Hematopoietic multipotent progenitor cell (in vitro differentiated cells): Measurements from ENCODE around the gene SPTLC2. TPM values are rescaled to one million over a fixed set of nuclear protein-coding genes. Genes with fewer than 3 reads are reported as not detected.
A peak's percentile ranks its signal among the peaks of the same experiment; 100 is the strongest.
"Not testable (repeated sequence)": the region's sequence is repeated elsewhere in the genome, so short reads cannot be mapped to it uniquely, and the experiment has no call there.

ENCODE experiments used
- DNase-seq, 3 donors: peaks; one replicate each; pipeline ENCODE4 v3.0.0-alpha.2; 2011 to 2015; ENCODE audit warnings: low read depth in 2 of 3, low spot score in 2 of 3
- total RNA-seq: library from RNA; depleted of rRNA; stranded (reverse); fragments of >200 nt; gene quantifications from one replicate; pipeline ENCODE4 v1.2.3, GENCODE V29; 2012

The SPTLC2 gene
- 66.2 TPM for total RNA-seq

GRCh38 chr14:77616454-77617229 lies at the start of gene SPTLC2:
SPTLC2 (minus strand) TSS chr14:77616637; CDS start chr14:77616579, 58 bp downstream.
- DNase-seq, result peak; percentile 84 to 100 (median 99)

- no peak for DNase-seq
These were observed 46.9 kb upstream of the SPTLC2 start for GRCh38 chr14:77663293-77663692.

- DNase-seq, result not testable (repeated sequence)
These were observed 45.1 kb upstream of the SPTLC2 start for GRCh38 chr14:77661562-77661961.

GRCh38 chr14:77660754-77661153 lies 44.3 kb upstream of the SPTLC2 start:
- no peak for DNase-seq

GRCh38 chr14:77659831-77660230 lies 43.4 kb upstream of the SPTLC2 start:
- DNase-seq, result no peak

- no peak for DNase-seq
These were observed 40.8 kb upstream of the SPTLC2 start for GRCh38 chr14:77657280-77657679.

- DNase-seq, result peak in 1 of 3 donors; percentile 39
These were observed 37.6 kb upstream of the SPTLC2 start for GRCh38 chr14:77654001-77654441.

- no peak for DNase-seq
These were observed 32.9 kb upstream of the SPTLC2 start for GRCh38 chr14:77649326-77649725.

GRCh38 chr14:77648520-77649200 lies 32.2 kb upstream of the SPTLC2 start:
- no peak for DNase-seq

GRCh38 chr14:77647853-77648252 lies 31.4 kb upstream of the SPTLC2 start:
- no peak for DNase-seq

- DNase-seq, result no peak
These were observed 30.5 kb upstream of the SPTLC2 start for GRCh38 chr14:77646907-77647306.

- no peak for DNase-seq
These were observed 29.2 kb upstream of the SPTLC2 start for GRCh38 chr14:77645520-77646230.

GRCh38 chr14:77642407-77642806 lies 26.0 kb upstream of the SPTLC2 start:
- no peak for DNase-seq

GRCh38 chr14:77641534-77642341 lies 25.3 kb upstream of the SPTLC2 start:
- peak; percentile 22 to 65 (median 41) for DNase-seq

GRCh38 chr14:77640756-77641533 lies 24.5 kb upstream of the SPTLC2 start:
- peak in 2 of 3 donors; percentile 42 to 70 for DNase-seq

- DNase-seq, result no peak
These were observed 22.3 kb upstream of the SPTLC2 start for GRCh38 chr14:77638771-77639171.

GRCh38 chr14:77635869-77636268 lies 19.4 kb upstream of the SPTLC2 start:
- not testable (repeated sequence) for DNase-seq

GRCh38 chr14:77635466-77635865 lies 19.0 kb upstream of the SPTLC2 start:
- DNase-seq, result not testable (repeated sequence)

GRCh38 chr14:77630111-77630510 lies 13.7 kb upstream of the SPTLC2 start:
- no peak for DNase-seq

- no peak for DNase-seq
These were observed 8.9 kb upstream of the SPTLC2 start for GRCh38 chr14:77625360-77625759.
